Loucy (cell line): ENCODE data around the gene LFNG.

Experiments used
- H2AFZ ChIP-seq: fragments of 200-600 bp; sonication (generic); 2 replicates; pipeline ENCODE4 v1.6.0; 2016; ENCODE audit warnings: antibody characterized with exemption, mild to moderate bottlenecking, low read length, moderate library complexity
- H3F3A ChIP-seq: fragments of 200-600 bp; 2 replicates; pipeline ENCODE4 v1.6.0; 2016; ENCODE audit warnings: antibody characterized with exemption, low read depth, mild to moderate bottlenecking
- H3K27me3 ChIP-seq: fragments of 200-600 bp; sonication (generic); 2 replicates; pipeline ENCODE4 v1.6.1; 2014; ENCODE audit warnings: low read length, mild to moderate bottlenecking; ENCODE audit not compliant: insufficient read depth, poor library complexity, severe bottlenecking
- H3K36me3 ChIP-seq: fragments of 200-600 bp; sonication (generic); 2 replicates; pipeline ENCODE4 v1.6.1; 2016; ENCODE audit warnings: low read length; ENCODE audit not compliant: insufficient read depth
- H3K4me1 ChIP-seq: fragments of 200-600 bp; sonication (generic); 2 replicates; pipeline ENCODE4 v1.5.1; 2014; ENCODE audit warnings: low read length, mild to moderate bottlenecking; ENCODE audit not compliant: insufficient read depth, poor library complexity, severe bottlenecking
- H3K4me2 ChIP-seq: fragments of 200-600 bp; sonication (generic); 2 replicates; pipeline ENCODE4 v1.6.0; 2014; ENCODE audit warnings: antibody characterized with exemption, low read length, low read depth, mild to moderate bottlenecking; ENCODE audit not compliant: poor library complexity, severe bottlenecking
- H3K4me3 ChIP-seq: fragments of 200-600 bp; sonication (generic); 2 replicates; pipeline ENCODE4 v1.5.1; 2014; ENCODE audit warnings: low read length, mild to moderate bottlenecking, mixed read lengths; ENCODE audit not compliant: poor library complexity, severe bottlenecking
- H3K79me2 ChIP-seq: fragments of 200-600 bp; sonication (generic); 2 replicates; pipeline ENCODE4 v1.6.1; 2014; ENCODE audit warnings: low read length; ENCODE audit not compliant: insufficient read depth
- H3K9ac ChIP-seq: fragments of 200-600 bp; sonication (generic); 2 replicates; pipeline ENCODE4 v1.6.0; 2014; ENCODE audit warnings: mild to moderate bottlenecking, low read depth, low read length, moderate library complexity; ENCODE audit not compliant: poor library complexity, severe bottlenecking
- H3K9me2 ChIP-seq: fragments of 200-600 bp; sonication (generic); replicated peaks from 2 replicates; pipeline ENCODE4 v1.6.1; 2016; ENCODE audit warnings: low read depth, low read length, mixed read lengths
- H3K9me3 ChIP-seq: fragments of 200-600 bp; sonication (generic); 2 replicates; pipeline ENCODE4 v1.6.1; 2014; ENCODE audit warnings: mild to moderate bottlenecking, antibody characterized with exemption, low read length, low read depth; ENCODE audit not compliant: insufficient read depth
- H4K20me1 ChIP-seq: fragments of 200-600 bp; sonication (generic); 2 replicates; pipeline ENCODE4 v1.6.0; 2014; ENCODE audit warnings: antibody characterized with exemption, low read length, mild to moderate bottlenecking; ENCODE audit not compliant: insufficient read depth, poor library complexity, severe bottlenecking
- CTCF ChIP-seq: fragments of 200-600 bp; sonication (generic); conservative IDR thresholded peaks from 2 replicates; pipeline ENCODE4 v1.5.1; 2014; ENCODE audit warnings: mild to moderate bottlenecking, antibody characterized with exemption, low read length
- EZH2phosphoT487 ChIP-seq: fragments of 200-600 bp; IDR thresholded peaks from 2 replicates; pipeline ENCODE4 v1.6.1; 2018; ENCODE audit warnings: antibody characterized with exemption, mild to moderate bottlenecking, moderate library complexity, borderline replicate concordance

The LFNG gene

GRCh38 chr7:2539031-2539911 lies 19.7 kb downstream of the LFNG start:
- H3K36me3 ChIP-seq: peaks cover 36% of the 10 kb centered on the region; the same call in 1 of the 2 replicates

GRCh38 chr7:2540133-2540532 lies 20.6 kb downstream of the LFNG start:
- Histone ChIP-seq H3K79me2 (no peaks in the 10 kb centered on the region), H2AFZ (no peak overlapping the region), H3K4me2 (no peak overlapping the region), H3K36me3 (peaks cover 42% of the 10 kb centered on the region; the same call in 1 of the 2 replicates), H3K4me1 (no peaks in the 10 kb centered on the region), H3K4me3 (no peak overlapping the region), H3F3A (no peaks in the 10 kb centered on the region), H3K9ac (no peak overlapping the region), H4K20me1 (no peaks in the 10 kb centered on the region), H3K9me3 (no peaks in the 10 kb centered on the region), H3K27me3 (no peaks in the 10 kb centered on the region), H3K9me2 (no peaks in the 10 kb centered on the region)
- TF ChIP-seq EZH2phosphoT487: no peak
- no peak for TF ChIP-seq CTCF

More at GRCh38 chr7:2539031-2539911, 19.7 kb downstream of the LFNG start:
- Histone ChIP-seq H2AFZ (no peak overlapping the region), H3K79me2 (no peaks in the 10 kb centered on the region), H3F3A (no peaks in the 10 kb centered on the region), H4K20me1 (no peaks in the 10 kb centered on the region), H3K9me2 (no peaks in the 10 kb centered on the region), H3K27me3 (no peaks in the 10 kb centered on the region), H3K9me3 (no peaks in the 10 kb centered on the region), H3K4me1 (no peaks in the 10 kb centered on the region), H3K4me3 (no peak overlapping the region), H3K4me2 (no peak overlapping the region), H3K9ac (no peak overlapping the region)
- TF ChIP-seq CTCF (no peak), EZH2phosphoT487 (no peak)

GRCh38 chr7:2540641-2541051 lies 21.1 kb downstream of the LFNG start:
- Histone ChIP-seq H3K36me3 (peaks cover 44% of the 10 kb centered on the region; the same call in 1 of the 2 replicates), H3K4me2 (no peak overlapping the region)

More at GRCh38 chr7:2540641-2541051, 21.1 kb downstream of the LFNG start:
- Histone ChIP-seq H4K20me1 (no peaks in the 10 kb centered on the region), H3F3A (no peaks in the 10 kb centered on the region), H3K9ac (no peak overlapping the region), H3K9me3 (no peaks in the 10 kb centered on the region), H3K4me1 (no peaks in the 10 kb centered on the region), H3K4me3 (no peak overlapping the region), H3K79me2 (no peaks in the 10 kb centered on the region), H3K9me2 (no peaks in the 10 kb centered on the region), H3K27me3 (no peaks in the 10 kb centered on the region), H2AFZ (no peak overlapping the region)
- TF ChIP-seq CTCF: no peak
- no peak for TF ChIP-seq EZH2phosphoT487
